ENCODE measurements around the gene DPH6. TPM values are rescaled to one million over a fixed set of nuclear protein-coding genes. Genes with fewer than 3 reads are reported as not detected.

Gene DPH6
- total RNA-seq, 1 experiment from 2014 or later, result 31.7 TPM

GRCh38 chr15:35505141-35505540 lies 40.8 kb downstream of the DPH6 start (continued):
- TF ChIP-seq ATF3 (CRISPR knock-in tag; conservative IDR thresholded peaks at IDR 0.05) (no peak), TCF7 (CRISPR knock-in tag; IDR thresholded peaks at IDR 0.05; ENCODE audit: low read depth) (no peak), SMAD3 (CRISPR knock-in tag; IDR thresholded peaks at IDR 0.05; ENCODE audit: borderline replicate concordance) (no peak), NR1H2 (CRISPR knock-in tag; IDR thresholded peaks at IDR 0.05) (no peak), HMGXB4 (CRISPR knock-in tag; IDR thresholded peaks at IDR 0.05) (no peak), ZNF317 (CRISPR knock-in tag; IDR thresholded peaks at IDR 0.05; ENCODE audit: borderline replicate concordance, low read depth) (no peak), ETV6 (CRISPR knock-in tag; IDR thresholded peaks at IDR 0.05) (no peak)
- TF ChIP-seq, protein P1, sequence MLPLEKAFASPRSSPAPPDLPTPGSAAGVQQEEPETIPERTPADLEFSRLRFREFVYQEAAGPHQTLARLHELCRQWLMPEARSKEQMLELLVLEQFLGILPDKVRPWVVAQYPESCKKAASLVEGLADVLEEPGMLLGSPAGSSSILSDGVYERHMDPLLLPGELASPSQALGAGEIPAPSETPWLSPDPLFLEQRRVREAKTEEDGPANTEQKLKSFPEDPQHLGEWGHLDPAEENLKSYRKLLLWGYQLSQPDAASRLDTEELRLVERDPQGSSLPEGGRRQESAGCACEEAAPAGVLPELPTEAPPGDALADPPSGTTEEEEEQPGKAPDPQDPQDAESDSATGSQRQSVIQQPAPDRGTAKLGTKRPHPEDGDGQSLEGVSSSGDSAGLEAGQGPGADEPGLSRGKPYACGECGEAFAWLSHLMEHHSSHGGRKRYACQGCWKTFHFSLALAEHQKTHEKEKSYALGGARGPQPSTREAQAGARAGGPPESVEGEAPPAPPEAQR (CRISPR knock-in tag; IDR thresholded peaks at IDR 0.05), result no peak

DNA sequence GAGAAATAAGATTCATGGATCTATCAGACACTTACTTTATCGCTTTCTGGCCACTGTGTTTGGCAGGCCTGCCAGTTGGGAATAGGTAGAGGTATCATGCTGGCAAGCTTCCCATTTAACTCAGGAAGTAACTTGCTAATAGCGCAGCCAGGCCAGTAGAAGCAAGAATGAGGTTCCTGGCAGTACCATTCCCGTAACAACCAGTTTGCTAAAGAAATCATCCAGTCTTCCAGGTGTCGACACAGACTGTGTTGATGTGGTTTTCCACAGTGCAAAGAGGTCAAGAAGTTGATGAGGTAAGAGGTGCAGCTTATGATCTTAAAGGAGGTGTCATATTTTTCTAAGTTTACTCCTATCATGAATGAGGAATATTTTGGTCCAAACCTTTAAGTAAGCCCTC lies 46.2 kb downstream of the DPH6 start:
- TF ChIP-seq ZNF232 (CRISPR knock-in tag; IDR thresholded peaks at IDR 0.05) (no peak), TEAD4 (CRISPR knock-in tag; IDR thresholded peaks at IDR 0.05) (no peak), FOXK1 (CRISPR knock-in tag; IDR thresholded peaks at IDR 0.05) (no peak), ZNF532 (CRISPR knock-in tag; IDR thresholded peaks at IDR 0.05; ENCODE audit: borderline replicate concordance) (no peak)
- CTCF ChIA-PET, result interaction anchor here (1.2 to 1.3 kb wide), 2 partner anchors 55 to 252 kb away, joined by 3 to 6 read pairs; no protein-coding TSS in a partner anchor
- Mint-ChIP-seq H3K27me3 (ENCODE audit: low read depth) (no peaks in the 10 kb centered on the region), H3K4me1 (peaks cover 23% of the 10 kb centered on the region), H3K36me3 (no peaks in the 10 kb centered on the region), H3K27ac (peak overlapping the region; percentile 70; the same call in 1 of the 2 replicates), H3K4me3 (no peak overlapping the region), H3K9me3 (no peaks in the 10 kb centered on the region)
- POLR2A ChIA-PET, result no interaction called here
- DNase-seq (ENCODE audit: low spot score) (no peak), ATAC-seq (peak; percentile 24; the same call in 1 of the 2 replicates)

GRCh38 chr15:35496585-35496984 lies 49.4 kb downstream of the DPH6 start:
- Mint-ChIP-seq H3K4me3 (no peak overlapping the region), H3K9me3 (no peaks in the 10 kb centered on the region), H3K4me1 (peaks cover 24% of the 10 kb centered on the region), H3K27me3 (ENCODE audit: low read depth) (no peaks in the 10 kb centered on the region), H3K36me3 (no peaks in the 10 kb centered on the region), H3K27ac (0 out of 2 replicates have a peak overlapping the region, but pooled peaks have one; percentile 7)
- ChIA-PET POLR2A (no interaction called here), CTCF (no interaction called here)
- DNase-seq (ENCODE audit: low spot score), result no peak
- no peak for ATAC-seq
- TF ChIP-seq, protein P1 (CRISPR knock-in tag; IDR thresholded peaks at IDR 0.05), result no peak
- TF ChIP-seq EMX1 (CRISPR knock-in tag; IDR thresholded peaks at IDR 0.05) (no peak), SMAD3 (CRISPR knock-in tag; IDR thresholded peaks at IDR 0.05; ENCODE audit: borderline replicate concordance) (no peak), MAX (CRISPR knock-in tag; IDR thresholded peaks at IDR 0.05) (no peak), MXD4 (CRISPR knock-in tag; IDR thresholded peaks at IDR 0.05; ENCODE audit: borderline replicate concordance) (no peak), CREM (CRISPR knock-in tag; IDR thresholded peaks at IDR 0.05) (no peak), OVOL2 (CRISPR knock-in tag; IDR thresholded peaks at IDR 0.05; ENCODE audit: borderline replicate concordance) (no peak), ATF1 (CRISPR knock-in tag; IDR thresholded peaks at IDR 0.05) (no peak)
- TF ChIP-seq, protein P2, sequence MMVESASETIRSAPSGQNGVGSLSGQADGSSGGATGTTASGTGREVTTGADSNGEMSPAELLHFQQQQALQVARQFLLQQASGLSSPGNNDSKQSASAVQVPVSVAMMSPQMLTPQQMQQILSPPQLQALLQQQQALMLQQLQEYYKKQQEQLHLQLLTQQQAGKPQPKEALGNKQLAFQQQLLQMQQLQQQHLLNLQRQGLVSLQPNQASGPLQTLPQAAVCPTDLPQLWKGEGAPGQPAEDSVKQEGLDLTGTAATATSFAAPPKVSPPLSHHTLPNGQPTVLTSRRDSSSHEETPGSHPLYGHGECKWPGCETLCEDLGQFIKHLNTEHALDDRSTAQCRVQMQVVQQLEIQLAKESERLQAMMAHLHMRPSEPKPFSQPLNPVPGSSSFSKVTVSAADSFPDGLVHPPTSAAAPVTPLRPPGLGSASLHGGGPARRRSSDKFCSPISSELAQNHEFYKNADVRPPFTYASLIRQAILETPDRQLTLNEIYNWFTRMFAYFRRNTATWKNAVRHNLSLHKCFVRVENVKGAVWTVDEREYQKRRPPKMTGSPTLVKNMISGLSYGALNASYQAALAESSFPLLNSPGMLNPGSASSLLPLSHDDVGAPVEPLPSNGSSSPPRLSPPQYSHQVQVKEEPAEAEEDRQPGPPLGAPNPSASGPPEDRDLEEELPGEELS (CRISPR knock-in tag; IDR thresholded peaks at IDR 0.05), result no peak
- TF ChIP-seq, protein P3, sequence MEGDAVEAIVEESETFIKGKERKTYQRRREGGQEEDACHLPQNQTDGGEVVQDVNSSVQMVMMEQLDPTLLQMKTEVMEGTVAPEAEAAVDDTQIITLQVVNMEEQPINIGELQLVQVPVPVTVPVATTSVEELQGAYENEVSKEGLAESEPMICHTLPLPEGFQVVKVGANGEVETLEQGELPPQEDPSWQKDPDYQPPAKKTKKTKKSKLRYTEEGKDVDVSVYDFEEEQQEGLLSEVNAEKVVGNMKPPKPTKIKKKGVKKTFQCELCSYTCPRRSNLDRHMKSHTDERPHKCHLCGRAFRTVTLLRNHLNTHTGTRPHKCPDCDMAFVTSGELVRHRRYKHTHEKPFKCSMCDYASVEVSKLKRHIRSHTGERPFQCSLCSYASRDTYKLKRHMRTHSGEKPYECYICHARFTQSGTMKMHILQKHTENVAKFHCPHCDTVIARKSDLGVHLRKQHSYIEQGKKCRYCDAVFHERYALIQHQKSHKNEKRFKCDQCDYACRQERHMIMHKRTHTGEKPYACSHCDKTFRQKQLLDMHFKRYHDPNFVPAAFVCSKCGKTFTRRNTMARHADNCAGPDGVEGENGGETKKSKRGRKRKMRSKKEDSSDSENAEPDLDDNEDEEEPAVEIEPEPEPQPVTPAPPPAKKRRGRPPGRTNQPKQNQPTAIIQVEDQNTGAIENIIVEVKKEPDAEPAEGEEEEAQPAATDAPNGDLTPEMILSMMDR (IDR thresholded peaks at IDR 0.05), result no peak
